ENCODE measurements around the gene TBC1D22A. TPM values are rescaled to one million over a fixed set of nuclear protein-coding genes. Genes with fewer than 3 reads are reported as not detected.

Gene TBC1D22A
- total and polyA plus RNA-seq, 4 donors = 4.1 to 12.4 (median 8.4) TPM

GRCh38 chr22:47069270-47069669, 306.8 kb downstream of the TBC1D22A start:
- DNase-seq (ENCODE audit: low spot score) = no peak
- no peaks in the 10 kb centered on the region for H3K27me3 ChIP-seq (ENCODE audit: control insufficient read depth in 4 of 4, insufficient read depth in 4 of 4, low read length in 3 of 4)
- TF ChIP-seq, protein P1, sequence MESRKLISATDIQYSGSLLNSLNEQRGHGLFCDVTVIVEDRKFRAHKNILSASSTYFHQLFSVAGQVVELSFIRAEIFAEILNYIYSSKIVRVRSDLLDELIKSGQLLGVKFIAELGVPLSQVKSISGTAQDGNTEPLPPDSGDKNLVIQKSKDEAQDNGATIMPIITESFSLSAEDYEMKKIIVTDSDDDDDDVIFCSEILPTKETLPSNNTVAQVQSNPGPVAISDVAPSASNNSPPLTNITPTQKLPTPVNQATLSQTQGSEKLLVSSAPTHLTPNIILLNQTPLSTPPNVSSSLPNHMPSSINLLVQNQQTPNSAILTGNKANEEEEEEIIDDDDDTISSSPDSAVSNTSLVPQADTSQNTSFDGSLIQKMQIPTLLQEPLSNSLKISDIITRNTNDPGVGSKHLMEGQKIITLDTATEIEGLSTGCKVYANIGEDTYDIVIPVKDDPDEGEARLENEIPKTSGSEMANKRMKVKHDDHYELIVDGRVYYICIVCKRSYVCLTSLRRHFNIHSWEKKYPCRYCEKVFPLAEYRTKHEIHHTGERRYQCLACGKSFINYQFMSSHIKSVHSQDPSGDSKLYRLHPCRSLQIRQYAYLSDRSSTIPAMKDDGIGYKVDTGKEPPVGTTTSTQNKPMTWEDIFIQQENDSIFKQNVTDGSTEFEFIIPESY (IDR thresholded peaks at IDR 0.05) = no peak
- TF ChIP-seq CTCF (IDR thresholded peaks at IDR 0.05; ENCODE audit: low read depth, low read length, missing input control) (no peak), MAX (IDR thresholded peaks at IDR 0.05) (no peak), HNF4G (IDR thresholded peaks at IDR 0.05) (no peak), HNF4A (conservative IDR thresholded peaks at IDR 0.05) (no peak), RAD21 (IDR thresholded peaks at IDR 0.05) (no peak), ATF3 (IDR thresholded peaks at IDR 0.05) (no peak), EGR1 (IDR thresholded peaks at IDR 0.05; ENCODE audit: low read depth in 2 of 2) (no peak), RXRA (IDR thresholded peaks at IDR 0.05) (no peak), JUND (IDR thresholded peaks at IDR 0.05) (no peak), FOXA2 (IDR thresholded peaks at IDR 0.05) (no peak), TAF1 (conservative IDR thresholded peaks at IDR 0.05) (no peak), FOXA1 (IDR thresholded peaks at IDR 0.05) (no peak), GABPA (IDR thresholded peaks at IDR 0.05 in 1 of 2, conservative IDR thresholded peaks at IDR 0.05 in 1 of 2) (no peak), NR2F2 (IDR thresholded peaks at IDR 0.05) (no peak), SP1 (IDR thresholded peaks at IDR 0.05) (no peak), YY1 (IDR thresholded peaks at IDR 0.05) (no peak)
- TF ChIP-seq, protein P2, sequence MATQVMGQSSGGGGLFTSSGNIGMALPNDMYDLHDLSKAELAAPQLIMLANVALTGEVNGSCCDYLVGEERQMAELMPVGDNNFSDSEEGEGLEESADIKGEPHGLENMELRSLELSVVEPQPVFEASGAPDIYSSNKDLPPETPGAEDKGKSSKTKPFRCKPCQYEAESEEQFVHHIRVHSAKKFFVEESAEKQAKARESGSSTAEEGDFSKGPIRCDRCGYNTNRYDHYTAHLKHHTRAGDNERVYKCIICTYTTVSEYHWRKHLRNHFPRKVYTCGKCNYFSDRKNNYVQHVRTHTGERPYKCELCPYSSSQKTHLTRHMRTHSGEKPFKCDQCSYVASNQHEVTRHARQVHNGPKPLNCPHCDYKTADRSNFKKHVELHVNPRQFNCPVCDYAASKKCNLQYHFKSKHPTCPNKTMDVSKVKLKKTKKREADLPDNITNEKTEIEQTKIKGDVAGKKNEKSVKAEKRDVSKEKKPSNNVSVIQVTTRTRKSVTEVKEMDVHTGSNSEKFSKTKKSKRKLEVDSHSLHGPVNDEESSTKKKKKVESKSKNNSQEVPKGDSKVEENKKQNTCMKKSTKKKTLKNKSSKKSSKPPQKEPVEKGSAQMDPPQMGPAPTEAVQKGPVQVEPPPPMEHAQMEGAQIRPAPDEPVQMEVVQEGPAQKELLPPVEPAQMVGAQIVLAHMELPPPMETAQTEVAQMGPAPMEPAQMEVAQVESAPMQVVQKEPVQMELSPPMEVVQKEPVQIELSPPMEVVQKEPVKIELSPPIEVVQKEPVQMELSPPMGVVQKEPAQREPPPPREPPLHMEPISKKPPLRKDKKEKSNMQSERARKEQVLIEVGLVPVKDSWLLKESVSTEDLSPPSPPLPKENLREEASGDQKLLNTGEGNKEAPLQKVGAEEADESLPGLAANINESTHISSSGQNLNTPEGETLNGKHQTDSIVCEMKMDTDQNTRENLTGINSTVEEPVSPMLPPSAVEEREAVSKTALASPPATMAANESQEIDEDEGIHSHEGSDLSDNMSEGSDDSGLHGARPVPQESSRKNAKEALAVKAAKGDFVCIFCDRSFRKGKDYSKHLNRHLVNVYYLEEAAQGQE (IDR thresholded peaks at IDR 0.05) = no peak
- H3K36me3 ChIP-seq (ENCODE audit: control insufficient read depth in 4 of 4, insufficient read depth in 3 of 4, low read depth in 1 of 4, low read length in 3 of 4) = peaks cover 0 to 2% (median under 1%) of the 10 kb centered on the region in 4 donors
- WGBS = 98% methylated on average over 14 of the region's 14 CpGs
- no peaks in the 10 kb centered on the region for H3K4me1 ChIP-seq (ENCODE audit: control insufficient read depth in 4 of 4, insufficient read depth in 4 of 4, low read length in 3 of 4)
- H3K9ac ChIP-seq (ENCODE audit: low read depth in 1 of 2, low read length in 2 of 2) = no peak overlapping the region
- no peaks in the 10 kb centered on the region for H3K9me3 ChIP-seq (ENCODE audit: control insufficient read depth in 4 of 4, low read length in 3 of 4)
- H3K4me3 ChIP-seq (ENCODE audit: low read depth in 1 of 3, low read length in 3 of 3) = no peak overlapping the region
- no peak overlapping the region for H3K27ac ChIP-seq (ENCODE audit: low read depth in 1 of 2, low read length in 2 of 2)
